ACC112 (cell line): ENCODE data around the gene IQSEC1.

Experiments used
- H2AFZ ChIP-seq: fragments of 200-600 bp; sonication (generic); one replicate; pipeline ENCODE4 v1.6.0; 2017; ENCODE audit warnings: antibody characterized with exemption, low read length; ENCODE audit not compliant: unreplicated experiment
- H3K27ac ChIP-seq: fragments of 200-600 bp; sonication (generic); 2 replicates; pipeline ENCODE4 v1.5.1; 2014; ENCODE audit warnings: low read depth, mild to moderate bottlenecking, antibody characterized with exemption, low read length, moderate library complexity
- H3K27me3 ChIP-seq: fragments of 200-600 bp; sonication (generic); 2 replicates; pipeline ENCODE4 v1.6.1; 2014; ENCODE audit warnings: mild to moderate bottlenecking, antibody characterized with exemption, low read length, moderate library complexity, mixed read lengths; ENCODE audit not compliant: insufficient read depth
- H3K36me3 ChIP-seq: fragments of 200-600 bp; sonication (generic); 2 replicates; pipeline ENCODE4 v1.6.1; 2016; ENCODE audit warnings: mild to moderate bottlenecking, antibody characterized with exemption, low read length, moderate library complexity, mixed read lengths; ENCODE audit not compliant: insufficient read depth
- H3K4me1 ChIP-seq: fragments of 200-600 bp; sonication (generic); one replicate; pipeline ENCODE4 v1.6.1; 2016; ENCODE audit warnings: low read length, mixed read lengths; ENCODE audit not compliant: insufficient read depth, unreplicated experiment, control insufficient read depth
- H3K4me3 ChIP-seq: fragments of 200-600 bp; sonication (generic); 2 replicates; pipeline ENCODE4 v1.5.1; 2014; ENCODE audit warnings: mild to moderate bottlenecking, low read depth, low read length
- H3K79me2 ChIP-seq: fragments of 200-600 bp; sonication (generic); one replicate; pipeline ENCODE4 v1.6.0; 2016; ENCODE audit warnings: low read length; ENCODE audit not compliant: control insufficient read depth, unreplicated experiment, insufficient read depth

IQSEC1 gene

GRCh38 chr3:13106308-13107001, 33.2 kb upstream of the IQSEC1 start:
- no peaks in the 10 kb centered on the region for H3K36me3 ChIP-seq

GRCh38 chr3:13105896-13106250, 32.6 kb upstream of the IQSEC1 start:
- H3K27me3 ChIP-seq: peaks cover 1% of the 10 kb centered on the region
- H3K4me1 ChIP-seq: peaks cover 8% of the 10 kb centered on the region
- H3K27ac ChIP-seq: no peak overlapping the region
- H2AFZ ChIP-seq: no peak overlapping the region
- no peaks in the 10 kb centered on the region for H3K36me3 ChIP-seq
- H3K4me3 ChIP-seq: no peak overlapping the region
- no peaks in the 10 kb centered on the region for H3K79me2 ChIP-seq

More at GRCh38 chr3:13106308-13107001, 33.2 kb upstream of the IQSEC1 start:
- Histone ChIP-seq H3K4me1 (peaks cover 8% of the 10 kb centered on the region), H3K4me3 (no peak overlapping the region), H3K27ac (no peak overlapping the region), H3K79me2 (no peaks in the 10 kb centered on the region), H2AFZ (no peak overlapping the region), H3K27me3 (peaks cover 7% of the 10 kb centered on the region)

GRCh38 chr3:13105181-13105895, 32.1 kb upstream of the IQSEC1 start:
- no peak overlapping the region for H3K4me3 ChIP-seq
- no peak overlapping the region for H2AFZ ChIP-seq
- H3K79me2 ChIP-seq: no peaks in the 10 kb centered on the region
- no peak overlapping the region for H3K27ac ChIP-seq
- peaks cover 8% of the 10 kb centered on the region for H3K4me1 ChIP-seq
- H3K36me3 ChIP-seq: no peaks in the 10 kb centered on the region
- H3K27me3 ChIP-seq: no peaks in the 10 kb centered on the region; the same call in none of the 2 replicates

GRCh38 chr3:13104511-13104910, 31.3 kb upstream of the IQSEC1 start:
- Histone ChIP-seq H2AFZ (no peak overlapping the region), H3K4me3 (no peak overlapping the region), H3K27ac (no peak overlapping the region), H3K27me3 (no peaks in the 10 kb centered on the region; the same call in none of the 2 replicates), H3K36me3 (no peaks in the 10 kb centered on the region), H3K79me2 (no peaks in the 10 kb centered on the region), H3K4me1 (peaks cover 8% of the 10 kb centered on the region)

- H3K36me3 ChIP-seq: no peaks in the 10 kb centered on the region
- no peak overlapping the region for H3K4me3 ChIP-seq
- no peak overlapping the region for H2AFZ ChIP-seq
- H3K27ac ChIP-seq: no peak overlapping the region
- H3K79me2 ChIP-seq: no peaks in the 10 kb centered on the region
- H3K27me3 ChIP-seq: no peaks in the 10 kb centered on the region; the same call in none of the 2 replicates
- peaks cover 8% of the 10 kb centered on the region for H3K4me1 ChIP-seq
These were observed 30.3 kb upstream of the IQSEC1 start for GRCh38 chr3:13103416-13104058.

- Histone ChIP-seq H3K36me3 (no peaks in the 10 kb centered on the region), H3K4me3 (no peak overlapping the region), H3K27me3 (no peaks in the 10 kb centered on the region; the same call in none of the 2 replicates), H3K79me2 (no peaks in the 10 kb centered on the region), H2AFZ (no peak overlapping the region), H3K27ac (no peak overlapping the region), H3K4me1 (peaks cover 8% of the 10 kb centered on the region)
These were observed 29.4 kb upstream of the IQSEC1 start for GRCh38 chr3:13102386-13103345.

- Histone ChIP-seq H3K27ac (no peak overlapping the region), H3K27me3 (peaks cover 5% of the 10 kb centered on the region), H3K79me2 (no peaks in the 10 kb centered on the region), H3K36me3 (no peaks in the 10 kb centered on the region), H3K4me1 (no peaks in the 10 kb centered on the region), H3K4me3 (no peak overlapping the region), H2AFZ (no peak overlapping the region)
These were observed 26.5 kb upstream of the IQSEC1 start for GRCh38 chr3:13099707-13100106.

- Histone ChIP-seq H3K79me2 (no peaks in the 10 kb centered on the region), H3K4me1 (no peaks in the 10 kb centered on the region), H3K4me3 (no peak overlapping the region), H3K27ac (no peak overlapping the region), H2AFZ (no peak overlapping the region), H3K36me3 (no peaks in the 10 kb centered on the region), H3K27me3 (peaks cover 6% of the 10 kb centered on the region; the same call in 1 of the 2 replicates)
These were observed 25.2 kb upstream of the IQSEC1 start for GRCh38 chr3:13098192-13098988.

GRCh38 chr3:13096356-13096755, 23.1 kb upstream of the IQSEC1 start:
- no peak overlapping the region for H3K4me3 ChIP-seq
- H3K4me1 ChIP-seq: no peaks in the 10 kb centered on the region
- peaks cover 14% of the 10 kb centered on the region; the same call in 1 of the 2 replicates for H3K27me3 ChIP-seq
- no peaks in the 10 kb centered on the region for H3K79me2 ChIP-seq
- H3K27ac ChIP-seq: no peak overlapping the region
- no peaks in the 10 kb centered on the region for H3K36me3 ChIP-seq
- no peak overlapping the region for H2AFZ ChIP-seq
